GM18873 (cell line): Measurements from ENCODE around the gene RORB.

Source experiments
- ATAC-seq: cut with Tn5 transposase; IDR thresholded peaks from one replicate; pipeline ENCODE4 v1.9.1; 2021; ENCODE audit warnings: mild to moderate bottlenecking, moderate library complexity, moderate number of reproducible peaks; ENCODE audit not compliant: unreplicated experiment, low FRiP score

RORB gene

DNA sequence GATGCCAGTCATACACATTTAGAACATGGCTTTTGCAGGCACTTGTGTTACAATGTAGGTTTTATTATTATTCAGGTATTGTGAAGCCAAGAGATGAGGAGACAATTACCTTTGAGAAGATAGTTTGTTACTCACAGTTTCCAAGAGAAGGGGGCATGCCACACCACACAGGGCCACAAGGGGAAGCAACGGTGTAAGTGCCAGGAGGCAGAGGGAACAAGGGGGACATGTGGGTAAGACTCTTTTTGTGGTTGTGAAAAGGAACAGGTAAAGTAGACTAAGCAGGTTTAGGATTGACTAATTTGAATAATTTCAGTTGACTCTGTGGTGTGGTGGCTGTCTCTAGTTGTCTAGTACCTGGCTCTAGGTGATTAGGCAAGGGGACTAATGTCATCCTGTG, 199.4 kb downstream of the RORB start:
- ATAC-seq: no peak

DNA sequence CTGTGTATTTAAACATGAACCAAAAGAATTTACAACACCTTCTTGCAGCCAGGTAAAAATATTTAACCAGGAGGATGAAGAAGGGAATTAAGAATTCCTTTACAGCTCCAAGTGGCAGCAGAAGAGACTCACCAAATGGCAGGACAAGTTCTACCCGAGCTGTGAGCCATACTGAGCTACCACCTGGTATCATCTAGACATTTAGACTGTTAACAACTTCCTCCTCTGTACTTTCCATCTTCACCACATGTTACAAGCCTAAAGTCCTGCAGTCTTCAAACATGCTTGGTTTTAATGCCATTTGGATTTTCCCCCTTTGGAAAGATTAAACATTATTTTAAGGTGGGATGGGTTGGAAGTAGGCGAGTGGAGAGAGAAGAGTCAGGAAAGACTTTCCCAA, 200.4 kb downstream of the RORB start:
- no peak for ATAC-seq

DNA sequence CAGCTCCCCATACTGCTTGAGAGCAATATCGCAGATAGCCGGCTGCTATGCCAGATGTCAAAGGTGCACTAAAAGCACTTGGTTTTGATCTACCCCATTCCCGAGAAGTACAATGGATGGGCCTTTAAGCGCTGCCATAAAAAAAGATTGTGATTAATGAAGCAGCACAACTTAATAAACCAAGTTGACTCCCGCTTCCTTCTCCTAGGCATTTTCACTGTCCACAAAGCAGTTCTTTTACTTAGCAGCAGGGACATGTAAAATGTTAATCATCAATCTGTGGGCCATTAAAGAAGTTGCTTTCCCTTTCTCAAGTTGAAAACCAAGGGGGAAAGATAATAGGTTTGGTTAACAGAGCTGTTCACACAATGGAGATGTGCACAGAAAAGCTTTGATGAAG, 214.2 kb downstream of the RORB start:
- ATAC-seq: no peak

DNA sequence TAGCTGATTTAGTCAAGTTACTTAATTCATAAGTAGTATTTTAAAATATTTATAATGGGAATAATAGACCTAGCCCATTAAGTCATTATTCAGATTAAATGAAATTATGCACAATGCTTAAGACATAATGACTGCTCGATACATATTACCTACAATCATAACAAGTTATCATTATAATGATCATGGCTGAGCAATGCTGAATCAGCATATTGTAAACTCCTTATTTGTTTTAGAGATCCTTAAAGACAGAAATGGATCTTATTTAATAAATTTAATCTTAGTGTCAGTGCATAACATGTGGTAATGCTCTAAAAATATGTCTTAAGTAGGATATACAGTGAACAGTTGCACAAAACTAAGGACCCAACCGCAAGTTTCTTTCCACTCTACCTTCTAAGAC, 221.6 kb downstream of the RORB start:
- ATAC-seq: no peak

DNA sequence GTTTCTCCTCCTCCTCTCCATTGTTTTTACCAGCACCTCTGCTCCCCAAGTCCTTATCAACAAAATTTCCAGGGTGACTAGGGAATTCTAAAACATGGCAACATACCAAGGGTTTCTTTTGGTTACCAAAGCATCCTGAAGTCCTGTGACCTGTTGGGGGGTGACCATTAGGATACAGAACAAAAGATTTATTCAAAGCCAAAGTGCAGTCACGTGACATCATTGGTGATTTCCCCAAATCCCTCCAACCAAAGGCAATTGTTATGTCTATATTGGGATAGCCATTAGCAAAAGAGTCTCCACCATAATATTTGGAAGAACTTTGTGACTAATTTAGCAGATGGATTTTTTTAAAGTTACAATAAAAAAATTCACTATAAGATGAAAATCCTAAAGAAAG, 222.2 kb downstream of the RORB start:
- no peak for ATAC-seq

DNA sequence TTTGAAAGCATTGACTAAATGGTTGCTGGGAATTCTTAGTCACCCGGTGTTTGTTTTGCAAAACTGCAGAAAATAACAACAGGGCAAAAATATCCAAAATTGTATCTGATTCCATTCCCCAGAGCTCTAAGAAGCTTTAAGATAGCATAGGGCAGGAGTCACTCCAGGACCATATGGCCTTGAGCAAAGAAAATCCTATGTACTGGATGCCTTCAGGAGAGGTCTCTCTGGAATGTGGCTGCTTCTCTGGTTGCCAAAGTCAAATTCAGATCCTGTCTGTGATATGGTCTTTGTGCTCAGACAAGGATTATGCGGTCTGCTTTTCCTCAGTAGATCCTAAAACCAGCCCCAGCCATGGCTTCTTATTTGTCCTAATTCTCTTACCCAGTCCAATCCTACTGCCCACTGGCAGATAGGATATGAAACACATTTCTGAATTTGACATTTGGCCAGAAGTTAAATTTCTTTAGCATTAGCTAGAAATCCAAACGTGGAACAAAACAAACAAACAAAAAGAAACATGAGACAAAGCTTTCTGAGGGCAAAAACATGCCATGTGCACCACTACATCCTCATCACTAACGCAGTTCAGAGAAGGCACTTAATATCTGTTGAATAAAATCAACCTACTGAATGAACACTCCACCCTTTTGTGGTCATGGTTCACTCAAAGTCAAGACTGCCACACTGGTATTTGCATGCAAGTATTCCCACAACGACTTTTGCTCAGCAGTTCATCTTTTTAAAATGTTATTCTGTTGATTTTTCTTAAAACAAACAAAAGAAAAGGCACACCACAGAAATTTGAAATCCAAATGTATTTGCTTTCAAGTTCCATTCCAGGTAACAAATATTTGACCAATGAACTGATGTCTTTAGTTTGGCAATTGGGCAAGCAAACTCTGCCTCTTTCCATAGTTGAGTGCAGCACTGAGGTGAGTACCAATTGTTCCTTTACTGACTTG, 224.8 kb downstream of the RORB start:
- ATAC-seq: no peak

DNA sequence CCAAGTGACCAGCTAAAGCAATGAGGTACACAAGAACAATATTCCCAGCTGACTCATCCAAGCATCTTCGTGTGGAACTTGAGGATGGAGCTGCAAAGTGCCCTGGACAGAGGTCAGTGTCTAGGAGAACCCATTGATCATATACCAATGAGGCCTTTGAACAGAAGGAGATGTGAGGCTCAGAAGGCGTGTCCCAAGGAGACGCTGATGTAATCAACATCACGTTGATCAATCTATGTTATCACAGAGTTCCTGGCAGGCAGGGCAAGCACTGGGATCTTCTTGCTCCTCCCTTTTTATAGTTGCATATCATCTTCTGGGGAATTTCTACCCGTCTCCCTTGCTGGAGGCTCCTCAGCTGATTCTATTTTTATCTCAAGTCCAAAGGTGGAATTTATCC, 227.2 kb downstream of the RORB start:
- ATAC-seq: no peak

DNA sequence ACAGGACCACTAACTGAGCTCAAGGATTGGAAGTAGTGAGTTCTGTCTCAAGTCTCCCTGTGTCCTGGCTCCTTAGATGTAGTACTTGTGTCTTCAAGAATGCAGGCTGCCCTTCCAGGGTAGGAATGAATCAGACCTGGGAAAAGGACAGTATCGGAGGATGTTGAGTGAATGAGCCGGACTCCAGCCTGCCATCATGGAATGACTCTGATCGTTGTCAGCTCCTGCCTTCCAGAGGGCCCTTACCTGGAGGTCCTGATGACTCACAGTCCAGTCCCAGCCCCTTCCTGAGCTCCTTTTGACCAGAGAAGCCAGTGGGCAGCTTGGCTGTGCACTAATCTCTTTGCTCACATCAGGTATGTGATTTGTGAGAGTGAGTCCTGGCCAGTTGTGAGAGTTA, 229.4 kb downstream of the RORB start:
- no peak for ATAC-seq

DNA sequence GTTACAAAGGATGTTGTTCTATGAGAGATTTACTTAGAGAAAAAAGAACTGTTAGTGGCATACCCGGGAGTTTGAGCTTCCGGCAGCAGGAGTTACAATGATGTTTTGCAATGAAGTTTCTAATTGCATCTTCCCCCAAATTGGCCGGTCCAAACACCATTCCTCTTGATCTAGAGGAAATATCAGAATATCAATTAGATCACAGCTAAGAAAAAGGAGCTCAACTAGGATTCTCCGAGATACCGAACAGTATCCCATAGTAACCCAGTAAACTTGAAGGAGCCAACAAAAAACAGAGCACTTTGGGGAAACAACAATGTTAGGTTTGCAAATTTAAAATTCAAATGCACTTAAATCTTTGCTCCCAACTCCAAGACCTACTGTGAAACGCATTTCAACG, 231.0 kb downstream of the RORB start:
- no peak for ATAC-seq

DNA sequence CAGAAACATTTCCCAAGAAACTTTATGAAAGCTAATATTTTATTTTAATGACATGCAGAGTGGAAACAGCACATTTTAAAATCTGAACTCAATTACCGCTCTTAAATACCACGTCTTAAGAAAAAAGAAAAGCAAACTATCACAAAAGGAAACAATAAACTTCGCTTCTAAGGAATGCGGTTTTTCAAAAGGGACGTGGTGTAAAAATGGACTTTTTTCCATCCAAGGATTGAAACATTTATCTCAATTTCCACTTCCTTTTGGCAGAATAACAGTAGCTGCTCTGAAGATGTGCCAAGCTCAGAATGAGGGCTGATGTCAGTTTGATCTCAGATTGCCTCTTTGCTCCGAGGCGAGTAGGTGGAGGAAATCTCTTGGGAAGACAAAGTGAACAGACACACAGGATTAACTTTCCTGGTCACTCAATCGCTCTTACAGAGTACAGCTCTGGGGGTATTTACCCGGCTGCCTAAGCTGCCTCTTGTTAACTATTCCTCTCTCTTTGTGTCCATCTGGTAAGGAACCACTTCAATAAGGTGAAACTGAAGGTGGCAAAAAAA, 232.1 kb downstream of the RORB start:
- no peak for ATAC-seq

DNA sequence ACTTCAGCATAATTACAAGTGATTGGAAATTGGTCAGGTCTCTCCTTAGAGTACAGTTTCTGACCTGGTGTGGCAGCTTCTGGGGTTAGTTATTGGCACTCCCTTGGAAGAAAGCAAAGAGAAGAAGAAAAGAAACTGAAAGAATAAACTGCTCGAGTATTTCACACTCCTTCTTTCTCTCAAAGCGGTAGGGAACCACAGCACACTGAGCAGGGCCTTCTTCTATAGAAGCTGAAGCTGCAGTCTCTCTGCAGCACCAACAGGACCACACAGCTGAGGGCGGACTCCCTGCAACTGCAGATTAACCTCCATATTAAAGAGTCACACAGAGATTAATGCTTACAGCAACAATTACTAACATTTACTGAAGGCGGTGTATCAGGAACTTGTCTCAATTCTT, 238.6 kb downstream of the RORB start:
- ATAC-seq: no peak

DNA sequence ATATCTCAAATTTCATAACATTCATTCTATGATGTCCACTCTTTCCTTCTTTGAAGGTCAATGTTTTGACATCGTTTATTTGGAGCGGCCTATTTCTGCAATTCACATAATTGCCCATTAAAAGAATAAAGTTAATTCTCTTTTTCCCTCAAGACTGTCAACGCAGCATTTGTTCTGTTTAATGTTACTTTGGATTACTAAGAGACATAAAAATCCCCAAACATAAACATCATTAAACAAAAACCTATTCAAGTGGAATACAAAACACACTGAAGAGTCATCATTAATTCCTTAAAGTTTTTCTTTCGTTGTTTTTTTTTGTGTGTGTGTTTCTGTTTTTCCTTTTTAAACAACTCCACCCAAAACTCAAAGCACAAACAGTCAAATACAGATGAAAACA, 239.5 kb downstream of the RORB start:
- ATAC-seq: no peak

DNA sequence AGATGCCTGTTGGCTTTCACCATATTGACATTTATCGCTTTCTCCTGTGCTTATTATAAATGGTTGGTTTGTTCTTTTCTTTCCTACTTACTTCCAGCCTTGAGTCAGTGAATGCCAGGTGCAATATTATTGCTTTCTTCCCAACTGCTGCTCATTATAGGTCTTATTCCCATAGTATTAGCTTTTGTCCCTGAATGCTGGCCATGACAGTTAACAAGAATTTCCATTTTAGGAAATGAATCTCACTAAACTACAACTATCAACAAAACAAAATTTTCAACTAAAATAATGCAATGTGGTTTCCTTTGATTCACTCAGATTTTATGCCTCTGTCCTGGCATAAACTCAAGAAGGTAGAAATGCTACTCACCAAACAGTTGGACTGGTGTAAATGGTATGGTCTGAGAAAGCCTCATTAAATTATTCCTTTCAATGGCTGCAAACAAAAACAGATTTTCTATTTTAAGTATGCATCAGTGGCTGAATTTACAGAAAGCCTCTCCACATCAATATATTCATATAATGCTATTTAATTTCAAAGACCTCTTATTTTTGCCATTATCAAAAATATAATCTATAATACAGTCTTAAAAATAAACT, 245.2 kb downstream of the RORB start:
- ATAC-seq: no peak
